ENCODE measurements around the gene BDH1. TPM values are rescaled to one million over a fixed set of nuclear protein-coding genes. Genes with fewer than 3 reads are reported as not detected.
"Not testable (repeated sequence)": the region's sequence is repeated elsewhere in the genome, so short reads cannot be mapped to it uniquely, and the experiment has no call there.

Gene BDH1
- total RNA-seq, 1 donor from 2014 or later = 12.4 TPM

GRCh38 chr3:197567904-197568681 lies 12.3 kb upstream of the BDH1 start:
- DNase-seq (no peak), ATAC-seq (no peak)
- no peak overlapping the region for H3K27ac ChIP-seq
- peaks cover 8% of the 10 kb centered on the region for H3K27me3 ChIP-seq (ENCODE audit: low read depth)
- TF ChIP-seq CTCF (IDR thresholded peaks at IDR 0.05) = no peak
- no peaks in the 10 kb centered on the region for H3K4me1 ChIP-seq
- H3K36me3 ChIP-seq = no peaks in the 10 kb centered on the region
- no peak overlapping the region for H3K4me3 ChIP-seq
- no peaks in the 10 kb centered on the region for H3K9me3 ChIP-seq
- intact Hi-C loops (cut with DNase I) = no loop called here

GRCh38 chr3:197566155-197566554 lies 10.4 kb upstream of the BDH1 start:
- intact Hi-C loops (cut with DNase I); H3K36me3 ChIP-seq; DNase-seq; H3K9me3 ChIP-seq; ATAC-seq; H3K27me3 ChIP-seq (ENCODE audit: low read depth); H3K27ac ChIP-seq; H3K4me1 ChIP-seq; H3K4me3 ChIP-seq: not testable (repeated sequence)

- no peaks in the 10 kb centered on the region for H3K9me3 ChIP-seq
- DNase-seq = no peak
- no peaks in the 10 kb centered on the region for H3K4me1 ChIP-seq
- no peak for ATAC-seq
- no peak overlapping the region for H3K27ac ChIP-seq
- intact Hi-C loops (cut with DNase I) = no loop called here
- no peak overlapping the region for H3K4me3 ChIP-seq
- H3K36me3 ChIP-seq = no peaks in the 10 kb centered on the region
- H3K27me3 ChIP-seq (ENCODE audit: low read depth) = peaks cover 14% of the 10 kb centered on the region
- no peak for TF ChIP-seq CTCF (IDR thresholded peaks at IDR 0.05)
Measured at GRCh38 chr3:197564097-197564843, 8.5 kb upstream of the BDH1 start.

GRCh38 chr3:197562398-197563251 lies 6.9 kb upstream of the BDH1 start:
- peaks cover 27% of the 10 kb centered on the region for H3K27me3 ChIP-seq (ENCODE audit: low read depth)
- intact Hi-C loops (cut with DNase I) = no loop called here
- no peak for DNase-seq
- ATAC-seq = no peak
- H3K9me3 ChIP-seq = no peaks in the 10 kb centered on the region
- no peak overlapping the region for H3K4me3 ChIP-seq
- H3K27ac ChIP-seq = no peak overlapping the region
- H3K4me1 ChIP-seq = no peaks in the 10 kb centered on the region
- H3K36me3 ChIP-seq = no peaks in the 10 kb centered on the region
- TF ChIP-seq CTCF (IDR thresholded peaks at IDR 0.05) = no peak

GRCh38 chr3:197561926-197562325 lies 6.2 kb upstream of the BDH1 start:
- no peaks in the 10 kb centered on the region for H3K4me1 ChIP-seq
- no peak overlapping the region for H3K27ac ChIP-seq
- intact Hi-C loops (cut with DNase I) = no loop called here
- H3K36me3 ChIP-seq = no peaks in the 10 kb centered on the region
- no peak for DNase-seq
- H3K4me3 ChIP-seq = no peak overlapping the region
- no peak for ATAC-seq
- no peak for TF ChIP-seq CTCF (IDR thresholded peaks at IDR 0.05)
- no peaks in the 10 kb centered on the region for H3K9me3 ChIP-seq
- H3K27me3 ChIP-seq (ENCODE audit: low read depth) = peaks cover 25% of the 10 kb centered on the region
